Liver (tissue), 9 donors: ENCODE measurements around the gene RIMKLA. TPM values are rescaled to one million over a fixed set of nuclear protein-coding genes. Genes with fewer than 3 reads are reported as not detected.

Source experiments
- DNase-seq: peaks from one replicate; pipeline ENCODE4 v3.0.0-alpha.2; 2017; ENCODE audit warnings: low spot score
- H3K27ac ChIP-seq, 2 donors: one replicate each; pipeline ENCODE4 v1.7.0; 2013; ENCODE audit warnings: inconsistent platforms in 2 of 2, low read length in 2 of 2, control low read depth in 1 of 2, low read depth in 1 of 2, mild to moderate bottlenecking in 1 of 2
- H3K27me3 ChIP-seq, 4 donors: one replicate each; pipeline versions ENCODE4 v1.6.1 to v1.7.0; 2013; ENCODE audit warnings: low read length in 3 of 4, inconsistent platforms in 1 of 4, mild to moderate bottlenecking in 1 of 4, moderate library complexity in 1 of 4; ENCODE audit not compliant: control insufficient read depth in 4 of 4, insufficient read depth in 4 of 4
- H3K36me3 ChIP-seq, 4 donors: one replicate each; pipeline versions ENCODE4 v1.6.1 to v1.7.0; 2013; ENCODE audit warnings: low read length in 3 of 4, mild to moderate bottlenecking in 3 of 4, low read depth in 1 of 4, moderate library complexity in 1 of 4; ENCODE audit not compliant: control insufficient read depth in 4 of 4, insufficient read depth in 3 of 4
- H3K4me1 ChIP-seq, 4 donors: one replicate each; pipeline versions ENCODE4 v1.6.1 to v1.7.0; 2013; ENCODE audit warnings: low read length in 3 of 4, mild to moderate bottlenecking in 3 of 4, moderate library complexity in 1 of 4; ENCODE audit not compliant: control insufficient read depth in 4 of 4, insufficient read depth in 4 of 4
- H3K4me3 ChIP-seq, 3 donors: one replicate each; pipeline versions ENCODE4 v1.6.1 to v1.7.0; 2013; ENCODE audit warnings: low read length in 3 of 3, control low read depth in 1 of 3, low read depth in 1 of 3, mild to moderate bottlenecking in 1 of 3
- H3K9ac ChIP-seq, 2 donors: one replicate each; pipeline ENCODE4 v1.7.0; 2013; ENCODE audit warnings: low read length in 2 of 2, mild to moderate bottlenecking in 2 of 2, moderate library complexity in 2 of 2, control low read depth in 1 of 2, low read depth in 1 of 2
- H3K9me3 ChIP-seq, 4 donors: one replicate each; pipeline versions ENCODE4 v1.6.1 to v1.7.0; 2013; ENCODE audit warnings: low read length in 3 of 4; ENCODE audit not compliant: control insufficient read depth in 4 of 4
- ATF3 ChIP-seq: IDR thresholded peaks from 2 replicates; pipeline ENCODE4 v1.6.1; 2016; ENCODE audit warnings: antibody characterized with exemption
- CTCF ChIP-seq: fragments of 150-350 bp; IDR thresholded peaks from 2 replicates; pipeline ENCODE4 v1.5.1; 2017; ENCODE audit warnings: improper control_type of control experiment, low read depth, low read length; ENCODE audit not compliant: missing input control
- EGR1 ChIP-seq, 2 donors: IDR thresholded peaks; 2 replicates each; pipeline ENCODE4 v1.6.1; 2016 to 2018; ENCODE audit warnings: antibody characterized with exemption in 2 of 2, low read depth in 2 of 2
- FOXA1 ChIP-seq: IDR thresholded peaks from 2 replicates; pipeline ENCODE4 v1.6.1; 2016; ENCODE audit warnings: antibody characterized with exemption
- FOXA2 ChIP-seq: IDR thresholded peaks from 2 replicates; pipeline ENCODE4 v1.6.1; 2016; ENCODE audit warnings: antibody characterized with exemption
- GABPA ChIP-seq, 2 donors: IDR thresholded peaks in 1 of 2; conservative IDR thresholded peaks in 1 of 2; 2 replicates each; pipeline ENCODE4 v1.6.1; 2016; ENCODE audit warnings: antibody characterized with exemption in 2 of 2, mild to moderate bottlenecking in 1 of 2, moderate library complexity in 1 of 2
- HNF4A ChIP-seq, 2 donors: conservative IDR thresholded peaks; 2 replicates each; pipeline ENCODE4 v1.6.1; 2016; ENCODE audit warnings: antibody characterized with exemption in 2 of 2, mild to moderate bottlenecking in 2 of 2
- MAX ChIP-seq: IDR thresholded peaks from 2 replicates; pipeline ENCODE4 v1.6.1; 2016; ENCODE audit warnings: antibody characterized with exemption
- NR2F2 ChIP-seq: IDR thresholded peaks from 2 replicates; pipeline ENCODE4 v1.6.1; 2016; ENCODE audit warnings: antibody characterized with exemption
- RAD21 ChIP-seq, 2 donors: IDR thresholded peaks; 2 replicates each; pipeline ENCODE4 v1.6.1; 2016; ENCODE audit warnings: antibody characterized with exemption in 2 of 2, mild to moderate bottlenecking in 2 of 2
- REST ChIP-seq: IDR thresholded peaks from 2 replicates; pipeline ENCODE4 v1.6.1; 2016; ENCODE audit warnings: antibody characterized with exemption, mild to moderate bottlenecking
- RXRA ChIP-seq, 2 donors: IDR thresholded peaks; 2 replicates each; pipeline ENCODE4 v1.6.1; 2017 to 2018; ENCODE audit warnings: antibody characterized with exemption in 2 of 2, mild to moderate bottlenecking in 1 of 2
- SP1 ChIP-seq: IDR thresholded peaks from 2 replicates; pipeline ENCODE4 v1.6.1; 2018; ENCODE audit warnings: antibody characterized with exemption, mild to moderate bottlenecking
- ZBTB33 ChIP-seq: IDR thresholded peaks from 2 replicates; pipeline ENCODE4 v1.6.1; 2016; ENCODE audit warnings: antibody characterized with exemption
- WGBS: extraction: QIAGEN DNeasy Blood & Tissue Kit; methylation state at CpG from one replicate; pipeline ENCODE4 v1.1.7; 2013; 5-methylcytosine and 5-hydroxymethylcytosine counted together
- polyA plus RNA-seq, 2 donors: library from polyadenylated mRNA; stranded (reverse) in 1 of 2; unstranded in 1 of 2; fragments of 200-250 nt in 1 of 2; fragments of >200 nt in 1 of 2; fragmentation: Nextera tagmentation in 1 of 2; extraction: Ambion mirVana in 1 of 2; gene quantifications; one replicate each; pipeline versions ENCODE4 v1.2.1 to v1.2.3, GENCODE V29; 2013 to 2015
- total RNA-seq, 2 donors: library from RNA; depleted of rRNA; stranded (reverse); fragments of >200 nt; gene quantifications; one replicate each; pipeline ENCODE4 v1.2.3, GENCODE V29; 2014
- donor health status: healthy.
- donor health status: healthy.
- donor health status: healthy.
- donor health status: healthy.
- donor health status: healthy.

The RIMKLA gene
- total and polyA plus RNA-seq, 4 donors = 0.03 to 0.09 (median 0.08) TPM

GRCh38 chr1:42392967-42393848, 12.6 kb downstream of the RIMKLA start:
- WGBS = 82% methylated on average over 2 of the region's 2 CpGs
- H3K4me1 ChIP-seq = no peaks in the 10 kb centered on the region
- no peak overlapping the region for H3K4me3 ChIP-seq
- no peak for DNase-seq
- no peaks in the 10 kb centered on the region for H3K27me3 ChIP-seq
- no peak overlapping the region for H3K9ac ChIP-seq
- no peaks in the 10 kb centered on the region for H3K9me3 ChIP-seq
- no peak overlapping the region for H3K27ac ChIP-seq
- no peaks in the 10 kb centered on the region for H3K36me3 ChIP-seq
- TF ChIP-seq MAX (no peak), REST (no peak), RXRA (IDR thresholded peaks at IDR 0.05) (no peak), FOXA2 (no peak), HNF4A (conservative IDR thresholded peaks at IDR 0.05) (no peak), ATF3 (no peak), SP1 (no peak), ZBTB33 (no peak), RAD21 (IDR thresholded peaks at IDR 0.05) (no peak), CTCF (no peak), GABPA (IDR thresholded peaks at IDR 0.05 in 1 of 2, conservative IDR thresholded peaks at IDR 0.05 in 1 of 2) (no peak), NR2F2 (no peak), FOXA1 (no peak), EGR1 (IDR thresholded peaks at IDR 0.05; ENCODE audit: low read depth in 2 of 2) (no peak)
